GM18508 (cell line): ENCODE measurements around the gene DUXB.

Source experiments
- ATAC-seq: cut with Tn5 transposase; IDR thresholded peaks from one replicate; pipeline ENCODE4 v1.9.1; 2021; ENCODE audit warnings: moderate number of reproducible peaks; ENCODE audit not compliant: insufficient read depth, unreplicated experiment

DUXB gene

GRCh38 chr16:75701361-75701760, at the start of gene DUXB:
Gene DUXB (minus strand): TSS chr16:75701461. CDS start chr16:75701418, 43 bp downstream.
- ATAC-seq, result no peak

DNA sequence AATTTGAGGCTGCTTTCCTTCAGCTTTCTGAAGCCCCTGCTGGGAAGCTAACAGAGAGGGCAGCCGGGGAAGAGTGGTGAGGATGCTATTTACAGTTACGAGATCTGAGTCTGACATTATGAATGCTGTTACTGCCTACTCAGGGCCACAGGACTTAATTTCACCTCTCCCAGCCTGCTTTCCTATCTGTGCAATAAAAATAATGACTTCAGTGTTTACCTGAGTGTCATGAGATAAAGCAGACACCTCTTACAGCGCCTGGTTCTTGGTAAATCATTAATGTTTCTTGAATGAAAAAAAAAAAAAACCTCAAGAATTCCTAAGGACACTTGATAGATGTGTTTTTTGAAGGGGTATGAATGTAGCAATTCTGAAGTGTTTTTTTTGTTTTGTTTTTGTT, 49.3 kb upstream of the DUXB start:
- no peak for ATAC-seq

DNA sequence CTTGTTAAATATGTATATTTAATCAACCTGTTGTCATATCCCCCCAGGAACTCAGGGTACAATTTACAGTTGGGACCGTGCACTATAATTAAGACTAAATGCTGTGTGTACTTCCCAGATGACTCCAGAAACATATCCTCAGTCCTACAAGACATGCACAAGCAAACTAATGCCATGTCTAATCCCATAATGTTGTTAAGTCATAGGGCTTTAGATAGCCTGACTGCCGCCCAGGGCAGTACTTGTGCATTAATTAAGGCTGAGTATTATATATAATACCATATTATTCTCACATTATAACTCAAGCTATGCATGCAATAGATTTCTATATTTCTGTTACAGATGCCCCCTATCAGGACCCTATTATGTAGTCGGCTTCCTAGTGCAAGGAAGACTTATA, 45.1 kb upstream of the DUXB start:
- no peak for ATAC-seq

DNA sequence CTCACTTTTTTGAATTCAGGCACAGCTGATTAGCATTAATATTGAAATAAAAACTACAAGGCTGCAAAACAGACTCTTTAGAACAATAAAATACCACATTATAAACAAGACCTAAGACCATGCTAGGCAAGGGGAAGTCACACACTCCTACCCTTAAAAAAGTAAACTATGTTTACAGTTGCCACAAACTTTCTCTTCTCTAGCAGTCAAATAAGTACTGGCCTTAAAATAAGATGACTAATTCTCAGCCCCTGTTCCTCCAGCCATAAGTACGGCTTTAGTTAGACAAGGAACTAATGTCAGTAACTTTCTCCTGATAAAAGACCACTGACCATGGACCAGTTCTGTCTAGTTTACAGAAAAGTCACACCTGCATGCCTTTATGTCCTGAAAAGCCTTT, 44.6 kb upstream of the DUXB start:
- ATAC-seq, result no peak

DNA sequence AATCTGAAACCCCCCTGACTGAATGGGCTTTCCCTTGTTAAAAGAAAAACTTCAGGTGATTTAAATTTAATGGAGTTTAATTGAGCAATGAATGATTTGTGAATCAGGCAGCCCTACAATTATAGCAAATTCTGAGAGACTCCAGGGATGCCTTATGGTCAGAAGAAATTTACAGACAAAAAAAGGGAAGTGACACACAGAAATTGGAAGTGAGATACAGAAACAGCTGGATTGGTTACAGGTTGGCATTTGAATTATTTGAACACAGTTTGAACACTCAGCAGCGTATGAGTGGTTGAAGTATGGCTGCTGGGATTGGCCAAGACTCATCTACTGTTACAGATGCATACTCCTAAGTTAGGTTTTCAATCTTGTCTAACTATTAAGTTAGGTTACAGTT, 44.0 kb upstream of the DUXB start:
- ATAC-seq, result no peak

GRCh38 chr16:75742424-75743047, 41.3 kb upstream of the DUXB start:
- no peak for ATAC-seq

GRCh38 chr16:75733305-75734211, 32.3 kb upstream of the DUXB start:
- ATAC-seq, result no peak

- ATAC-seq, result no peak
These were observed 31.6 kb upstream of the DUXB start for GRCh38 chr16:75732871-75733270.

GRCh38 chr16:75727221-75727620, 26.0 kb upstream of the DUXB start:
- no peak for ATAC-seq

DNA sequence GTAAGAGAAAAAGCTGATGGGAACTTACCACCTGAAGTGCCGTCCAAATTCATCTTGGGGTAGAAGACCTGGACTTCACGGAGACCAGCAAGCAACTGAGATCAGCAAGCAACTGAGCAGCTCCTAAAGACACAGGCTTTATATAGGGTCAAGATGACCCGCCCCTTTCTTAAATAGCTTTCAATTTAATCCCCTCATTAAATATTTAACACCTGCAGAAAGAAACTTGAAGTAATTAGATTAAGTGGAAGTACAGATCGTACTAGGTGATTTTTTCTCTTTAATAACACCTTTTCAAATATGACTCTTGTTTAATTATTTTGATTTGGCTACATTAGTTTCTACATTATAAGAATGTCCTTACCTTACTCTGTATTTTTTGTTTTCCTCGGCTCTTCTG, 25.1 kb upstream of the DUXB start, which contains the start of gene CPHXL:
TSS of gene CPHXL (minus strand) at position 101 of the 400 bp plus-strand sequence. CDS start at position 53, 48 bp downstream.
- ATAC-seq, result no peak

GRCh38 chr16:75718452-75718851, 17.2 kb upstream of the DUXB start:
- no peak for ATAC-seq

DNA sequence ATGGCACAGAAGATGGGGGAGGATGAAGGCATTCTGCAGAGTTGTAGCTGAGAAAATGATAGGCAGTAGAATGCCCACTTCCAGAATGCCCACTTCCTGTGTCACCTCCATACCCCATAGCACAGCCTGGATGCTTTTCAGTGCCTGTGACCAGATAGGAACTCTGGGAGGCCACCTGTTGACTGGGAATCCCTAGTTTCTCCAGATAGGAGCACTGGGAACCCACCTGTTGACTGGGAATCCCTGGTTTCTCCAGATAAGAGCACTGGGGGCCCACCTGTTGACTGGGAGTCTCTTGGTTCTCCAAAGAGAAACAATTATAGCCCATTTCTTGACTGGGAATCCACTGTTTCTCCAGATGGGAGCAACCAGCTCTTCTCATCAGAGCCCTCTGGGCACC, 13.4 kb upstream of the DUXB start:
- no peak for ATAC-seq

DNA sequence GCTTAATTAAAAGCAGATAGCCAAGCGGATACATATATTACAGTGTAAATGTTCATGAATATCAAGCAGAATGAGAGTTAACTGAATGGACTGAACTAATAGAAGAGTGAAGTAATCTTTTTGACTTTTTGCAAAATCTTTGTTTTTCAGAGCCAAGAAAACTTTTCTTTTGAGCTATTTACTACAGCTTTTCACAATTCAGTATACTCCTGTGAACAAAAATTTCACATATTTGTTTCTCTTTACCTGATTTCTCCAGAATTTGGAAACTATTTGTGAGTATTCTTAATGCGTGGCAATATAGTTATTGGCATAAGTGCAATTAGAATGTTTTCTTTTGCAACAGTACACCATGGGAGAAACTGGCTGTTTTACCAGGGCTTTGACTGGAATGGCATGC, 9.1 kb upstream of the DUXB start:
- no peak for ATAC-seq

DNA sequence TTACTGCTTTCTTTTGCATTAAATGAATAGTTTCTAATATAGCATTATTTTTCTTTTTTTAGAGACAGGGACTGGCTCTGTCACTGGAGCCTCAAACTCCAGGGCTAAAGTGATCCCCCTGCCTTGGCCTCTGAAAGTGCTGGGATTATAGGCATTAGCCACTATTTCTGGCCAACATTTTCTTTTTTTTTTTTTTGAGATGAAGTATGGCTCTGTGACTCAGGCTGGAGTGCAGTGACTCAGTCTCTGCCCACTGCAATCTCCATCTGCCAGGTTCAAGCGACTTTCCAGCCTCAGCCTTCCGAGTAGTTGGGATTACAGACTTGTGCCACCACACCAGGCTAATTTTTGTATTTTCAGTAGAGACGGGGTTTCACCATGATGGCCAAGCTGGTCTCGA, 2.0 kb upstream of the DUXB start:
- no peak for ATAC-seq

DNA sequence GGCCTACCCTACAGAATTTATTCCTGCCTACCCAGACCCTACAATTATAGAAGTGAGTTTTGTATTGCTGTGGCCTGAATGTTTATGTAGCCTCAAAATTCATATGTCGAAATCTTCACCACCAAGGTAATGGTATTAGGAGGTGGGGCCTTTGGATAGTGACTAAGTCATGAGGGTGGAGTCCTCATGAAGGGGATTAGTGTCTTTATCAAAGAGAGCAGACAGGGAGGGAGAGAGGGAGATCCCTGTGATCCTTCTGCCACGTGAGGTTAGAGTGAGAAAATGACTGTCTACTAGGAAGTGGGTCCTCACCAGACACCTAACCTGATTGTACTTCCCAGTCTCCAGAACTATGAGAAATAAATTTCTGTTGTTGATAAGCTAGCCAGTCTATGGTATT, 981 bp upstream of the DUXB start:
- no peak for ATAC-seq

GRCh38 chr16:75697571-75697970, 3.7 kb downstream of the DUXB start:
- no peak for ATAC-seq

DNA sequence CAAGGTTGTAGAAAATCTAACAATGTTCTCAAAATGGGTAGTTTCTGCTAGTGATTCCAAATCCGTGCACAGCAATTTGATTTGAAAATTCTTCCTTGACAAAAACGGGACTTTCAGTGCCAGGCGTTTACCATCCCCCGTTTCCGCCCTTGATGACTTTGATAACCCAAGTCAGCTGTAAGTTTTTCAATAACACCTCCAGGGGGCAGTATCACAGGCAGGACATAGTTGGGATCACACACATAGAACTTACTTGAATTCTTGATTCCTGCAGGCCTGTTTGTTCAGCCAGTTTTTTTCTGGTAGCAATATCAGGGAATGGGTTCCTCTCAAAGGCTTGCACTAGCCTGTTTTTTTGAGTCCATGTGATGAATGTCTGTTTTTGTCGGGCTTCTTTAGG, 5.6 kb downstream of the DUXB start:
- ATAC-seq, result no peak

DNA sequence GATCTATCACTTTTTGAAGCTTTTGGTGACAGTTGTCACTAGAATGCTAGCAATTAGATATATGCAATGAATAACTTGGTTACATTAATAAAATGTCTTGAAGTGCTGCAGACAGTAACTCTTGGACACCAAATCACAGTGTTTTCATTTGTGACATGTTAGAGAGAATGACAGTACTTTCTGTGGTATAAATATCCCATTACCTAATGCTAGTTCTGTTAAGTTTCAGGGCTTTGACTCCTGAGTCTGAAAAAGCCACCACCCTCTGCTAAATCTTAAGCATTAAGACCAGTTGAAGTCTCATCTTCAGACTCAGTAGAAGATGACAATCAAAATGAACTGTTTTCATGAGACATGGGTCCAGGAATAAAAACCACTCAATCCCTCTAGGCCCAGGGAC, 13.9 kb downstream of the DUXB start:
- no peak for ATAC-seq

DNA sequence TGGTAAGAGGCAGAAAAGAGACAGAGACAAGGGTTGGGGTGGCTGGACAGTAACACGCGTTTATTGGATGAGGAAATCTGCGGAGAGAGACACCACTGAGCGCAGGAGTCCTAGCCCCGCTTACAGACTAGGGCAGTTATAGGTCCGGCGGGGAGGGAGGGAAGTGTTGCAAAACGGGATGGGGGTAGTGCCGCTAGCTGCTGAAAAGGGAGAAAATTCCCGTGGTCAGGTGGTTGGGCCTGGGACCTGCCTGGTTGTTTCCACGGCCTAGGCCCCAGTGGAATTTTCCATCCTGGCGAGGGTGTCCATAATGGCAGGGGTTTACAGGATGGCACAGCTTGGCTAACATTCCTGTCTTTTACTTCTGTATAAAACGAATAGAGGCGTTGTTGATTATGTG, 19.0 kb downstream of the DUXB start:
- ATAC-seq, result no peak

DNA sequence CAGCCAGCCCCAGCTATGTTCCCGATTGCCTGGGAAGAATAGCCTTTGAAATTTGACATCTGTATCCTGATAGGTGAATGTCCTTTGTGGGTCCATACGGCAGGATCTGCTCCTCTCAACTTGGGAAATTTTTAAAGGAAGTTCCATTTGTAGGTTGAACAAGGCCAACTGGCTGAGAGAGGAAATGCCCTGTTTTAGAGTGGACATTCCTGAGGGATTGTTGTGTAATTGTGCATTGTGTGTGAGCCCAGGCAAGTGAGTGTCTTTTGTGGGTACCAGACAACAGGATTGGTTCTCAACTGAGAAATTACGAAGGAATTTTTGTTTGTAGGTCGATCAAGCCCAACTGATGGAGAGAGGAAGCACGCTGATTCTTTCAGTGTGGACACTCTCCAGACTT, 21.9 kb downstream of the DUXB start:
- ATAC-seq, result no peak

DNA sequence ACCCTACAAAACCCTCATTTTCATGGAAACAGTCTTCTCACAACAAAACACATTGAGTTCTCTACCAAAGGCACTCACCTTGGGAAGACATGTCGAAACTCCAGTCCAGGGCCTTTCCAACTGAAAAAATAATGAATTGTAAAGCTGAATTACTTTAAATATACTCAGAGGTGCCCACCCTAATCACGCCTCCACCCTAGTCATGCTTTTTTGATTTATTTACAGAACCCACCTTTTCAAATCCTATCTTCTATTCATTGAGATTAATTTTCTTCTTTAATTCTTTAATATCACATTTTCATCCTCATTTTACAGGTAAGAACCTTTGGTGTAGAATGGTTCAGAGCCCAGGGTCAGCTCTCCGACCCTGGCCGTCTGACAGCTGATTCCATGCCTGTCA, 24.4 kb downstream of the DUXB start, which contains the start of gene CPHXL2:
TSS of gene CPHXL2 (minus strand) at position 101 of the 400 bp plus-strand sequence. CDS start at position 91, 10 bp downstream.
- no peak for ATAC-seq

GRCh38 chr16:75667503-75667902, 33.8 kb downstream of the DUXB start:
- no peak for ATAC-seq
